Stimulated activated CD8-positive, alpha-beta memory T cell treated with anti-CD3 and anti-CD28 coated beads, Interleukin-12 subunit alpha, Interleukin-12 subunit beta, amount 100 ng/mL, for 24 hours (primary cell): ENCODE measurements around the gene NVL.
"Not testable (repeated sequence)": the region's sequence is repeated elsewhere in the genome, so short reads cannot be mapped to it uniquely, and the experiment has no call there.

Experiments
- DNase-seq: peaks from one replicate; pipeline ENCODE4 v3.0.0-alpha.2; 2020; ENCODE audit errors: extremely low read depth

The NVL gene

GRCh38 chr1:224338150-224338838 lies 8.3 kb upstream of the NVL start:
- DNase-seq = no peak

- DNase-seq = no peak
Observed at GRCh38 chr1:224333939-224334786, 4.2 kb upstream of the NVL start.

DNA sequence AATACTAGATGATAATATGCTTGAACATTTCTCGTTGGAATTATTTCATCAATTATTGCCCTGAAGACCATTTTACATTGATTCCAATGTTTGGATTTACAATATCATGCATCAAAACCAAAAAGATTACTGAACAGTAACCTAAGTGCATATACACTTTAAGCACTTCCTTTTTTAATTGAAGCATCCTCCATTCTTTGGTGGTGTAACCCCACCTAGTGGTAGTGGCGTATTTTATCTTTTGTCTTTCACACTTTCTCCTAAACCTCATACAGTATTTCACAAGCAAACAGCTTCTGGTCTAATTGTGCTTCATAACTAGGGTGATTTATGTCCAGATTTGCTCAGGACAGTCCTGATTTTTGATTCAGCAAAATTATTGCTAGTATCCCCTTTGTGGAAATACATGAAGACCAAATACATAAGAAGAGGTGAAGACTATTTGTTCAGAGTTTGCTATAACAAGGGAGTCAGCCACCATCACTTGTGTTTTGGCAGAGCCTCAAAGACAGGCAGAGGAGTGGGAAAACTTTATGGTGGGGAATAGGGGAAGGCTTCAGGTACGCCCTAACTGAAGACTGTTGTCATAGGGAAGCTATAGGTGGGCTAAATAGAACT lies 3.4 kb upstream of the NVL start:
- no peak for DNase-seq

DNA sequence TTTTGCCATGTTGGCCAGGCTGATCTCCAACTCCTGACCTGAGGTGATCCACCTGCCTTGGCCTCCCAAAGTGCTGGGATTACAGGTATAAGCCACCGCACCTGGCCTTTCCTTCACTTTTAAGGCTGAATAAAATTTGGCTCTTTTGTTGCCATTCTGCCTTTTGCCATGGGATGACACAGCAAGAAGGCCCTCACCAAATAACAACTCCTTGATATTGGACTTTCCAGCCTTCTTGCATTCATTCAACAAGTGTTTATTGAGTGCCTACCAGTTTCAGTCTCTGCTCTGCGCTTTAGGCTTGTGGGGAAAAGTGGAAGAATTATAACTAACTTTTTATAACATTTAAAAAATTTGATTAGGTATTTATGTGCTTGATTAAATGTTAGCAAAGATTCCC lies 1.9 kb upstream of the NVL start:
- DNase-seq = no peak

GRCh38 chr1:224331326-224331725 lies 1.4 kb upstream of the NVL start:
- DNase-seq = no peak

DNA sequence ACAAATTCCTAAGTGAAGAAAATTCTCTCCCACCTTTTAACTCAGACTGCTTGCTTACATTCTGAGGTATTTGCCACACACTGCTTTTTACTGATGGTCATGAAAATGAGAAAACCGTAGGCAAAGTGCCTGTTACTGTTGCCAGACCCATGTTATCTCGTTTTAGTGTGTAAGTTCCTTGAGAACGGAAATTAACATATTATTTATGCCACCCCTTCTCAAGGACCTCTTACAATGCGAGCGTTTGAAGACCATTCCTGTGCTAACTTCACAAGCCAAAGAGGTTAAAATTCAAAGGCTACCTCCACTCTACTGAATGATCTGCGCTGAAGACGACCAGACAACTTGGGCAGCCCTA lies 509 bp downstream of the NVL start:
- no peak for DNase-seq

DNA sequence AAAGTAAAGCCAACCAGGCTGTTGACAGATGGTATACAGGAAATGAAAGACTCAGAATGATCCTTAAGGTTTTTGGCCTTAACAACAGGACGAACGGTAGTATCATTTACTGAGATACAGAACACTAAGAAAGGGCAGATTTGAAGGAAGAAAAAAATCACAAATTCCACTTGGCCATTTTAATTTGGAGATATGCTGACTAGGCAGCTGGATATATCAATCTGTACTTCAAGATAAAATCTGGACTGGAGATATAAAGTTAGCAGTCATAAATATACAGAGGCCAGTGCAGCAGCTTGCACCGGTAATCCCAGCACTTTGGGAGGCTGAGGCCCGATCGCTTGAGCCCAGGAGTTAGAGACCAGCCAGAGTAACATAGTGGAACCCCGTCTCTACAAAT lies 1.3 kb downstream of the NVL start:
- DNase-seq = no peak

GRCh38 chr1:224325959-224326358 lies 4.0 kb downstream of the NVL start:
- no peak for DNase-seq

DNA sequence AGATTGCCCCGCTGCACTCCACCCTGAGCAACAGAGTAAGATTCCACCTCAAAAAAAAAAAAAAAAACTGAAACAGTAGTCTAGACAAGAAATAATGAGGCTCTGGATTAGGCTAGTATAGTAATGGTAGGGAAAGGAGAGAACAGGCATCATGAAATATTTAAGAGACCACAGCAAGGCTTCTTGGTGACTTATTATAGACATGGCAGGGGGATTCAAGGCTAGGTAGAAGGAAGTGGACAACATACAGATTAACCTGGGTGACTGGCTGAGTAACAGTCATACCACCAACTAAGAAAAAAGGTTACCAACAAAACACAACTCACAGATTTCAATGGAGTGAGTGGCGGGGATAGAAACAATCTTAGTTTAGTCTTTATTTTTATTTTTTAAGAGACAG lies 8.3 kb downstream of the NVL start:
- DNase-seq = no peak

- DNase-seq = no peak
Observed at GRCh38 chr1:224317383-224318045, 12.5 kb downstream of the NVL start.

GRCh38 chr1:224312025-224312424 lies 17.9 kb downstream of the NVL start:
- DNase-seq = no peak

DNA sequence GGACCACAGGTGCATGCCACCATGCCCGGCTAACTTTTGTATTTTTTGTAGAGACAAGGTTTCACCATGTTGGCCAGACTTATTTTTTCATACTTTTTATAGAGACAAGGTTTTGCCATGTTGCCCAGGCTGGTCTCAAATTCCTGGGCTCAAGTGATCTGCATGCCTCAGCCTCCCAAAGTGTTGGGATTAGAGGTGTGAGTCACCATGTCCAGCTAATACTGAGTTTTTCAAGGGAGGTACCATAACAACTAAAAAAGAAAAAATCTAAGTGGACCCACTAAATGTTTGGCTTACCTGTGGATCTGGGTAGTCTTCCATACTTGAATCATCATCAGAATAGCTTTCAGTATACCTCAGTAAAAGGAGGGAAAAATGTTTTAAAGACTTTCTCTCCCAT lies 18.5 kb downstream of the NVL start:
- not testable (repeated sequence) for DNase-seq

GRCh38 chr1:224308064-224308463 lies 21.9 kb downstream of the NVL start:
- no peak for DNase-seq

DNA sequence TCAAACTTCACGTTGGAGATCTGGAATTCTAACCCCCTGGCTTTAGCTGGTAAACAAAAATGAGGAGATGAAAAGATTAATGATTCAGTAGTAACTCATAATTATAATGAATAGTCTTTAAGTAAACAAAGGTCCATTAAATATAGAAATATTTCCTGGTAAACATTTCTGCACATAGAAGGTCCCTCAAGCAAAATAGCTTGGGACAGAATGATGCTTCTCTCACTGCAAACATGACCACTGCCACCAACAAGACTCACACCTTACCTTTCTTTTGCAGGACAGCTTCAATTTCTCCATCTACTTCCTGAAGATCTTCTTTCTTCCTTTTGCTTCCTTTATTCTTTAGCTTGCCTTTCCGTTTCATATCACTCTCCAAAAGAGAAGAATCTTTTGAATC lies 25.2 kb downstream of the NVL start:
- no peak for DNase-seq

- no peak for DNase-seq
Observed at GRCh38 chr1:224302947-224303346, 27.0 kb downstream of the NVL start.

DNA sequence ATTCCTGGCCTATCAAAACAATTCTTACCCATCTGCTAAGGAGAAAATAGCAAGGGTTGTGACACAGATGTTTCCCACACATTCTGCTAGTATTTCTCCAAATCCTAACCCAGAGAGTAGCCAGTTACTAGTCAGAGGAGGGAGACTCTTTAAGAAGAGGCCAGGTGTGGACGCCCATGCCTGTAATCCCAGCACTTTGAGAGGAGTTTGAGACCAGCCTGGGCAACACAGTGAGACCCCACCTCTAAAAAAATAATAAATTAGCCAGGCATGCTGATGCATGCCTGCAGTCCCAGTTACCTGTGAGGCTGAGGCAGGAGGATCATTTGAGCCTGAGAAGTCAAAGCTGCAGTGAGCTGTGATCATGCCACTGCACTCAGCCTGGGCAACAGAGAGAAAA lies 28.6 kb downstream of the NVL start:
- DNase-seq = no peak

- DNase-seq = no peak
Observed at GRCh38 chr1:224300346-224300745, 29.6 kb downstream of the NVL start.

DNA sequence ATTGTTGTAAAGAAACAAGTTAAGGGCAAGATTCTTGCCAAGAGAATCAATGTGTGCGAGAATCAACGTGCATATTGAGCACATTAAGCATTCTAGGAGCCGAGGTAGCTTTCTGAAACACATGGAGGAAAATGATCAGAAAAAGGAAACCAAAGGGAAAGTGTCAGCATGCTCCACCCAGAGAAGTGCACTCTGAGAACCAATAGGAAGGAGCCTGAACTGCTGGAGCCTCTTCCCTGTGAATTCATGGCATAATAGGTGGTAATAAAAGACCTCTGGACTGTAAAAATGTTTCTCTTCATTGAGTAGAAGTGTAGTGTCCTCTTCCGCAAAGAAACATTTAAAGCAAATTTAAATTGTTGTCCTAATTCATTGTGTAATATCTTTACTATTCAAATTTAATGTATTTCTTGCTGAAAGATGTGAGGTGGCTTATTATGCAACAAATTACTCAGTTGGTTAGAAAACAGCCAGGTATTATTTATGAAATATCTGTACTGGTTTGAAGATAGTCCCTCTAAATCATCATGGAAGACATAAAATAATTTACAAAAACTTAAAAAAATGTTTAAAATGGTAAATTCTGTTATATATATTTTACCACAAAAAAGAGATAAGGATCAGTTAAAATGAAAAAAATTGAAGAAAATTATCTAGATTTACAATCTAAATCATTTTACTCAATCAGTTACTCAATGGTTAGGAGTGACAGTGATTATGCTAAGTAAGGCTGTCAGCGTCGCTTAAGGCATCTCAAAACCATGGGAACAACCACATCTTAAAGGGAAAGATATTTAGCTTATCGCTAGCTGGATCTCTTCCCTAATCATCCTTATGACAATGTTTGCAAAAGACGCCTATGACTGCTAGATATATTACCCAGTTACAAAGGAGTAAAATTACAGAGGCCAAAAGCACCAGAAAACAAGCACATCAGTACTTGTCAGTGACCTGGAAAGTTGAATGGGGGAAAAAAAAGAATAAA lies 31.3 kb downstream of the NVL start:
- no peak for DNase-seq

DNA sequence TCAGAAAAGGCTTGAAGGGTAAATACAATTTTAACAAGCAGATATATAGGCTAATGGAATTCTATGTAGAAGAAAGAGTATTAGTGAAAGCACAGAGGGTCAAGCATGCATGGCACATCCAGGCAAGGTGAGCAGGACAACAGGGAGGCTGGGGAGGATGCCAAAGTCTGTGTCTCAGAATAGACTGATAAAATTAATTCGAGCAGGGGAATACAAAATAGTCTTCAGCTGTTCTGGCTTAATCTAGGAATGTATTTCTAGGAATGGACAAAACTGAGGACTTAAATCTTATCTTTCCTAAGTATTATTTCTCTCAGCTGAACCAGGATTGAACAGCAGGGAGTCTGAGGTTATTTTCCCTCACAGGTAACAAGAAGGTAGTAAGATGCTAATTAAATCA lies 35.2 kb downstream of the NVL start:
- no peak for DNase-seq

DNA sequence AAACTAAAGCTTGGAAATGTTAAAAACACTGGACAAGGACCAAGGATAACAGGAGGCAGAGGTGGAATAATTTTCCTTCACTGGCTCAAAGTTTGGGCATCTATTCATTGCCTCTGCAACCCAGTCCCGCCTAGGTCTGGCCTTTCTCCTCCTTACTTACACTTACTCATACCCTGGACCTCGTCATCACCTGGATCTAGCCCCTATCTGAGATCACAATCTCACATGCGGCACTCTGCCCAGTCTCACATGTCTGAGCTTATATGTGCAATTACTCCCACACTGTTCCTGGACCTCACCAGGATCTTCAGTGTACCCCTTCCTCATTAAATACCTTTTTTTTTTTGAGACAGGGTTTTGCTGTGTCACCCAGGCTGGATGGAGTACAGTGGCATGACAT lies 37.6 kb downstream of the NVL start:
- no peak for DNase-seq

GRCh38 chr1:224289396-224289795 lies 40.6 kb downstream of the NVL start:
- no peak for DNase-seq
